ENCODE measurements around the gene ADAM8. TPM values are rescaled to one million over a fixed set of nuclear protein-coding genes. Genes with fewer than 3 reads are reported as not detected.

Gene ADAM8
- total and polyA plus RNA-seq, 2 of the 8 experiments (the other 6 are each of a cell fraction or from before 2014, with no cell fraction given), result 4.6 TPM

DNA sequence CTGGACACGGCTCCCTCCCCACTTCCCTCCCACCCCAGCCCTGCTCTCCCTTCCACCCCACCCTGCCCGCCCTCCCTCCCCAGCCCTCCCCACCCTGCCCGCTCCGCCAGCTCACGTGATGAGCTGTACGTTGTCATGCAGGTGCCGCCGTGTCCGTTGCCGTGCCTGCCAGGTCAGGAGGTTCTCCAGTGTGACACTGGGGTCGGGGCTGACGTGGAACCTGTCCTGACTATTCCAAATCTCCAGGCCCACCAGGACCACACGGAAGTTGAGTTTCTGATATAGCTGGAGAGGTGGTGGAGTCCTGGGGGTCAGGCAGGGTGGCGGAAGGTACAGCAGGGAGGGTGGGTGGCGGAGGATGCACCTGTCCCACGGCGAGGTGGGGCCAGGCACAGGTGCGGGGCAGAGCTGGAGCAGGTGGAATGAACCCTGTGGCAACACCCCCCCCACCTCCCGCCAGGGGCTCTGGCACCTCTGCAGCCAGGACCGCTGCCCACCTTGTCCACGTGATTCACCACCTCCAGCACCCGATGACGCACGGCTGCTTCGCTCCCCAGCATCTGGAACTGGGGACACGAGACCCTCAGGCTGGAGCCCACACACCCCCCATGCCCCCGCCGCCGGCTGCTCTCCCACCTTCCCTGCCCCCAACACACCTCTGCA lies 4.2 kb downstream of the ADAM8 start:
- Histone ChIP-seq H2BK20ac (ENCODE audit: low read length) (no peak overlapping the region), H2BK5ac (ENCODE audit: low read depth, low read length) (no peak overlapping the region), H3K23ac (ENCODE audit: insufficient read length) (no peak overlapping the region), H3K14ac (ENCODE audit: insufficient read length) (no peak overlapping the region), H3K36me3 (ENCODE audit: control insufficient read depth in 2 of 4, insufficient read depth in 4 of 4, low read length in 3 of 4) (no peaks in the 10 kb centered on the region), H3K79me2 (ENCODE audit: control insufficient read depth in 1 of 2, insufficient read depth in 2 of 2, low read length in 2 of 2) (no peaks in the 10 kb centered on the region), H3K27me3 (replicated peaks in 1 of 4; ENCODE audit: control insufficient read depth in 3 of 4, extremely low read depth in 1 of 4, insufficient read depth in 3 of 4, low read length in 3 of 4) (peaks cover 0 to 7% (median 4%) of the 10 kb centered on the region in 4 experiments; a peak in 6 of 7 replicates), H4K20me1 (replicated peaks in 1 of 2; ENCODE audit: control insufficient read depth in 1 of 2, insufficient read depth in 2 of 2, low read length in 2 of 2) (peaks cover 0 to 5% of the 10 kb centered on the region in 2 experiments), H3K18ac (ENCODE audit: extremely low read depth, low read length) (no peak overlapping the region), H3K56ac (replicated peaks; ENCODE audit: insufficient read length, low read depth, low read length) (no peak overlapping the region), H2BK15ac (ENCODE audit: low read length) (no peak overlapping the region), H3K4me3 (ENCODE audit: extremely low read depth in 1 of 4, insufficient read depth in 2 of 4, low read depth in 3 of 4, low read length in 4 of 4) (no peak overlapping the region), H3K4me2 (ENCODE audit: insufficient read depth in 1 of 2, low read depth in 2 of 2, low read length in 2 of 2) (no peak overlapping the region), H3K9ac (replicated peaks in 1 of 4; ENCODE audit: extremely low read depth in 1 of 4, low read depth in 3 of 4, low read length in 3 of 4) (no peak overlapping the region), H4K5ac (ENCODE audit: insufficient read length, low read depth, low read length) (no peak overlapping the region), H3K27ac (ENCODE audit: low read depth, low read length) (no peak overlapping the region), H3K23me2 (ENCODE audit: low read depth, low read length) (peaks cover 5% of the 10 kb centered on the region; the same call in 1 of the 2 replicates), H3K9me3 (ENCODE audit: insufficient read depth in 2 of 2, low read depth in 1 of 2, low read length in 1 of 2) (no peaks in the 10 kb centered on the region), H4K91ac (replicated peaks; ENCODE audit: insufficient read length, low read length) (no peak overlapping the region), H3K4ac (replicated peaks; ENCODE audit: insufficient read length, low read depth, low read length) (no peak overlapping the region), H3K79me1 (ENCODE audit: low read depth, low read length) (no peaks in the 10 kb centered on the region), H2AFZ (ENCODE audit: low read length) (no peak overlapping the region), H2BK12ac (ENCODE audit: low read depth, low read length) (no peak overlapping the region), H4K8ac (ENCODE audit: extremely low read depth, insufficient read depth, low read length) (no peak overlapping the region), H2BK120ac (replicated peaks; ENCODE audit: low read depth, low read length) (no peak overlapping the region), H3K4me1 (replicated peaks in 1 of 4; ENCODE audit: control insufficient read depth in 3 of 4, insufficient read depth in 4 of 4, low read length in 3 of 4) (peaks cover 0 to 16% (median 7%) of the 10 kb centered on the region in 4 experiments; a peak in 5 of 7 replicates), H2AK5ac (ENCODE audit: low read depth, low read length) (no peak overlapping the region)
- no peak for DNase-seq (ENCODE audit: low read depth in 1 of 2, low spot score in 2 of 2)
- 84% methylated on average over 9 of the region's 29 CpGs; no CpG with 5 or more reads in 1 of the 2 experiments for WGBS, 2 experiments (ENCODE audit: extremely low coverage in 1 of 2, insufficient coverage in 1 of 2, insufficient read length in 1 of 2, insufficient replicate concordance in 2 of 2, low coverage in 1 of 2, low lambda C conversion rate in 2 of 2, missing lambda C conversion rate in 1 of 2)
- FAIRE-seq, result no peak
- CTCF ChIA-PET (ENCODE audit: partially characterized antibody), result interaction anchor here (1.2 to 1.6 kb wide), 3 partner anchors 35 to 129 kb away, joined by 3 read pairs; no protein-coding TSS in a partner anchor
- POLR2A ChIA-PET (ENCODE audit: partially characterized antibody), result interaction anchor here (0.9 to 2.3 kb wide), 3 partner anchors 8 to 129 kb away, joined by 3 to 6 read pairs (median 3); no protein-coding TSS in a partner anchor
- no peak for TF ChIP-seq HDAC2 (IDR thresholded peaks at IDR 0.05; ENCODE audit: borderline replicate concordance in 1 of 2, low read depth in 2 of 2, low read length in 2 of 2)
- TF ChIP-seq NRF1 (IDR thresholded peaks at IDR 0.05; ENCODE audit: low read depth, low read length), result no peak
- TF ChIP-seq EZH2 (IDR thresholded peaks at IDR 0.05; ENCODE audit: low read depth, low read length, severe bottlenecking), result no peak
- no peak for TF ChIP-seq SUZ12 (IDR thresholded peaks at IDR 0.05; ENCODE audit: low read length)
- no peak for TF ChIP-seq JUND (IDR thresholded peaks at IDR 0.05; ENCODE audit: low read length)
- TF ChIP-seq SP4 (IDR thresholded peaks at IDR 0.05; ENCODE audit: low read length), result no peak
- TF ChIP-seq SRF (IDR thresholded peaks at IDR 0.05; ENCODE audit: low read depth, low read length), result no peak
- no peak for TF ChIP-seq BACH1 (IDR thresholded peaks at IDR 0.05; ENCODE audit: low read length)
- no peak for TF ChIP-seq GABPA (IDR thresholded peaks at IDR 0.05; ENCODE audit: borderline replicate concordance, insufficient read depth, low read length)
- TF ChIP-seq RNF2 (IDR thresholded peaks at IDR 0.05; ENCODE audit: borderline replicate concordance, low read depth, low read length, missing control alignments, poor library complexity, severe bottlenecking), result no peak
- TF ChIP-seq TEAD4 (IDR thresholded peaks at IDR 0.05; ENCODE audit: low read depth, low read length), result no peak
